ENCODE measurements around the gene TMEM266.

TMEM266 gene

GRCh38 chr15:76135516-76135915 is 75.7 kb downstream of the TMEM266 start:
- H3K9me3 ChIP-seq (ENCODE audit: control insufficient read depth, low read length), result peaks cover 6% of the 10 kb centered on the region
- peaks cover 55% of the 10 kb centered on the region for H3K27me3 ChIP-seq (replicated peaks; ENCODE audit: control insufficient read depth, insufficient read depth, low read length)
- H3K4me3 ChIP-seq (ENCODE audit: low read length), result no peak overlapping the region
- DNase-seq (ENCODE audit: low read depth), result no peak
- no peak overlapping the region for H3K9ac ChIP-seq (ENCODE audit: low read length)
- no peaks in the 10 kb centered on the region for H3K36me3 ChIP-seq (ENCODE audit: control insufficient read depth, insufficient read depth, low read length, severe bottlenecking)
- peaks cover 8% of the 10 kb centered on the region for H3K4me1 ChIP-seq (ENCODE audit: control insufficient read depth, insufficient read depth, low read length)

GRCh38 chr15:76138436-76138835 is 78.7 kb downstream of the TMEM266 start:
- H3K27me3 ChIP-seq (replicated peaks; ENCODE audit: control insufficient read depth, insufficient read depth, low read length), result peaks cover 64% of the 10 kb centered on the region
- H3K9me3 ChIP-seq (ENCODE audit: control insufficient read depth, low read length), result peaks cover 6% of the 10 kb centered on the region
- H3K4me1 ChIP-seq (ENCODE audit: control insufficient read depth, insufficient read depth, low read length), result peaks cover 8% of the 10 kb centered on the region
- no peak for DNase-seq (ENCODE audit: low read depth)
- no peaks in the 10 kb centered on the region for H3K36me3 ChIP-seq (ENCODE audit: control insufficient read depth, insufficient read depth, low read length, severe bottlenecking)
- no peak overlapping the region for H3K4me3 ChIP-seq (ENCODE audit: low read length)
- no peak overlapping the region for H3K9ac ChIP-seq (ENCODE audit: low read length)

- H3K9ac ChIP-seq (ENCODE audit: low read length), result peak overlapping the region; percentile 13
- no peak overlapping the region for H3K4me3 ChIP-seq (ENCODE audit: low read length)
- peaks cover 5% of the 10 kb centered on the region for H3K9me3 ChIP-seq (ENCODE audit: control insufficient read depth, low read length)
- no peaks in the 10 kb centered on the region for H3K36me3 ChIP-seq (ENCODE audit: control insufficient read depth, insufficient read depth, low read length, severe bottlenecking)
- peaks cover 8% of the 10 kb centered on the region for H3K4me1 ChIP-seq (ENCODE audit: control insufficient read depth, insufficient read depth, low read length)
- H3K27me3 ChIP-seq (replicated peaks; ENCODE audit: control insufficient read depth, insufficient read depth, low read length), result peaks cover 60% of the 10 kb centered on the region
- DNase-seq (ENCODE audit: low read depth), result peak; percentile 82
These were observed 79.7 kb downstream of the TMEM266 start for GRCh38 chr15:76139368-76140073.

- no peaks in the 10 kb centered on the region for H3K36me3 ChIP-seq (ENCODE audit: control insufficient read depth, insufficient read depth, low read length, severe bottlenecking)
- H3K27me3 ChIP-seq (replicated peaks; ENCODE audit: control insufficient read depth, insufficient read depth, low read length), result peaks cover 61% of the 10 kb centered on the region
- no peak for DNase-seq (ENCODE audit: low read depth)
- peaks cover 8% of the 10 kb centered on the region for H3K4me1 ChIP-seq (ENCODE audit: control insufficient read depth, insufficient read depth, low read length)
- H3K9ac ChIP-seq (ENCODE audit: low read length), result peak overlapping the region; percentile 13
- no peaks in the 10 kb centered on the region for H3K9me3 ChIP-seq (ENCODE audit: control insufficient read depth, low read length)
- H3K4me3 ChIP-seq (ENCODE audit: low read length), result peak overlapping the region; percentile 17
These were observed 80.3 kb downstream of the TMEM266 start for GRCh38 chr15:76140074-76140464.

- no peak overlapping the region for H3K4me3 ChIP-seq (ENCODE audit: low read length)
- H3K9ac ChIP-seq (ENCODE audit: low read length), result no peak overlapping the region
- H3K9me3 ChIP-seq (ENCODE audit: control insufficient read depth, low read length), result no peaks in the 10 kb centered on the region
- no peak for DNase-seq (ENCODE audit: low read depth)
- H3K27me3 ChIP-seq (replicated peaks; ENCODE audit: control insufficient read depth, insufficient read depth, low read length), result peaks cover 55% of the 10 kb centered on the region
- no peaks in the 10 kb centered on the region for H3K36me3 ChIP-seq (ENCODE audit: control insufficient read depth, insufficient read depth, low read length, severe bottlenecking)
- peaks cover 25% of the 10 kb centered on the region for H3K4me1 ChIP-seq (ENCODE audit: control insufficient read depth, insufficient read depth, low read length)
These were observed 87.0 kb downstream of the TMEM266 start for GRCh38 chr15:76146812-76147211.

DNA sequence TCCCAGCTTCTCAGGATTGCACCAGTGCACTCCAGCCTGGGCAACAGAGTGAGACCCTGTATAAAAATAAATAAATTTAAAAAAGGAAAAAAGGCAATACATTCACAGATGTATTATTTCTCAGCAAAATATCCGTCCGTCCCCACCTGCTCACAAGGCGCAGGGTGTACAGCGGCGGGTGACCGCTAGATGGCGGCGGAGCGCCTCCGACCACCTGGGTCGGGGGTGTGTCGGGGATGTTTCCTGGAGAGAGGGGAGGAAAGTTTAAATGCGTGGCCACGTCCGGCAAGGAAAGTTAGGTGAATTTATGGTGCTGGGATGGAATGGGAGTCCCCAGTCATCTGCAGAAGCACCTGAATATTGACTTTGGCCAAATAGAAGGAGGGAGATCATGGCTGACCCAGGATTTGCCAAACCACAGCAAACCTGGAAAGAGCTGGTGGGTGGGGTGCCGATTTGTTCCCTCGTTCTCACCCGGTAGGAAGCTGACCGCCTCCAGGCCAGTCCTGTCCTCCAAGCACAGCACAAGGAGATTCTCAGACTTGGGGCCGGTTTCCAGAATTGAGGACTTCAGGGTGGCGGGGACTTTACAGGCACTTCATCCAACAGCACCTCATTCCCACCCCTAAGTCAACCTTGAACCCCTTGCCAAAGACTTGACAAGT is 88.3 kb downstream of the TMEM266 start:
- no peak overlapping the region for H3K9ac ChIP-seq (ENCODE audit: low read length)
- peak; percentile 64 for DNase-seq (ENCODE audit: low read depth)
- peaks cover 25% of the 10 kb centered on the region for H3K4me1 ChIP-seq (ENCODE audit: control insufficient read depth, insufficient read depth, low read length)
- no peaks in the 10 kb centered on the region for H3K9me3 ChIP-seq (ENCODE audit: control insufficient read depth, low read length)
- H3K4me3 ChIP-seq (ENCODE audit: low read length), result no peak overlapping the region
- peaks cover 46% of the 10 kb centered on the region for H3K27me3 ChIP-seq (replicated peaks; ENCODE audit: control insufficient read depth, insufficient read depth, low read length)
- H3K36me3 ChIP-seq (ENCODE audit: control insufficient read depth, insufficient read depth, low read length, severe bottlenecking), result no peaks in the 10 kb centered on the region

DNA sequence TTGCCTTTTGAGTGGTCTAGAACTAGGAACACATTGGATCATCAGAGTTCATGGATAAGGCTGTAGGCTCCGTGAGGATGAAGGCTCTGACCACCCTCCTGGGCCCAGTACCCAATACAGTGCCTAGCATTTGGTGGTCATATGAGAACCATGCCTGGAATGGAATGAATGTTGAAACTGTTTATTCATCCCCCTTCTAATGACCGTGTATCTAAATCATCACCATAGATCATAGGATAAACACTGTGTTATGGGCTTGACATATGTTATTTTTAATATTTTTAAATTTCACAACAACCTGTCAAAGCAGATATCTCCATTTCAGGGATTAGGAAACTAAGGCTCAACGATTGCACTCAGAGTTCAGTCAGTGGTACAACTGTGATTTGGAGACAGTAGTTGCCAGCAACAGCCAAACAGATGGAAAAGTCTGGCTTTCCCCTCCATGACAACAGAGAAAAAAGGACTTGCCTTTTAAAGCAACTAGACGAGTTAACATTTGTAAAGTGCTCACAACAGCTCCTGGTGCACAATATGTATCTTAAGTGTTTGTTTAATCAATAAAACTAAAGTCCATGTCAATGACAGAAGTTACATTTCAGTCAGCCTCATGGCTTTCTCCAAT is 89.6 kb downstream of the TMEM266 start:
- Histone ChIP-seq H3K27me3 (replicated peaks; ENCODE audit: control insufficient read depth, insufficient read depth, low read length) (peaks cover 37% of the 10 kb centered on the region), H3K36me3 (ENCODE audit: control insufficient read depth, insufficient read depth, low read length, severe bottlenecking) (no peaks in the 10 kb centered on the region), H3K4me1 (ENCODE audit: control insufficient read depth, insufficient read depth, low read length) (peaks cover 25% of the 10 kb centered on the region), H3K9me3 (ENCODE audit: control insufficient read depth, low read length) (no peaks in the 10 kb centered on the region), H3K9ac (ENCODE audit: low read length) (no peak overlapping the region), H3K4me3 (ENCODE audit: low read length) (no peak overlapping the region)
- DNase-seq (ENCODE audit: low read depth), result peak; percentile 28

GRCh38 chr15:76150513-76150912 is 90.7 kb downstream of the TMEM266 start:
- Histone ChIP-seq H3K4me1 (ENCODE audit: control insufficient read depth, insufficient read depth, low read length) (peaks cover 30% of the 10 kb centered on the region), H3K36me3 (ENCODE audit: control insufficient read depth, insufficient read depth, low read length, severe bottlenecking) (no peaks in the 10 kb centered on the region), H3K4me3 (ENCODE audit: low read length) (no peak overlapping the region), H3K27me3 (replicated peaks; ENCODE audit: control insufficient read depth, insufficient read depth, low read length) (peaks cover 25% of the 10 kb centered on the region), H3K9ac (ENCODE audit: low read length) (peak overlapping the region; percentile 33), H3K9me3 (ENCODE audit: control insufficient read depth, low read length) (no peaks in the 10 kb centered on the region)
- DNase-seq (ENCODE audit: low read depth), result no peak

DNA sequence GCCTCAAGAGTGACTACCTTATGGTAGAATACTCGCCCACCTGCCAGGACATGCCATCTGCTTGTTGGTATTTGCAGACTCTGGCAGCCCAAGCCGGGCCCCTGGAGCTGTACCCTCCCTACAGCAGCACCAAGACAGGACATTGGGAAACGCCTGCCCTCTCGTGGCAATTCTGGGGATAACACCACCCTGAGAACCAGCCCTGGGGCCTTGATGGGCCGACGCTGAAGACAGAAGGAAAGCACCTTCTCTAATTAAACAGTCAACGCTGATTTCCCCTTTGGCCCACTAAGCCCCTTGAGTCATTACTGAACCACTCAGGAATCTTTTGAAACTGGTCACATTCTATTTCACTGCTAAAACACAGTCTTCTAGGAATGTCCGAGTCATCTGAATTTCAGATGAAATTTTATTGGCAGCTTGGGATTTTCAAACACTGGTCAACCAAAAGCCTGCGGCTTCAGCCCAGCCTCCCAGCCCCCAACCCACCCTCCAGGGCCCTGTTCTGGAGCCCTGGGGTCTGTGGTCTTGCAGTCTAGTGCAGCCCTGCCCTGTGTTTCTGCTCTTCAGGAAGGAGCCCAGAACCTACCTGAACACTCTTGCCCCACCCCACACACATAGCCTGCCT is 91.3 kb downstream of the TMEM266 start:
- peak; percentile 83 for DNase-seq (ENCODE audit: low read depth)
- peak overlapping the region; percentile 33 for H3K9ac ChIP-seq (ENCODE audit: low read length)
- H3K27me3 ChIP-seq (replicated peaks; ENCODE audit: control insufficient read depth, insufficient read depth, low read length), result peaks cover 20% of the 10 kb centered on the region
- no peak overlapping the region for H3K4me3 ChIP-seq (ENCODE audit: low read length)
- H3K9me3 ChIP-seq (ENCODE audit: control insufficient read depth, low read length), result no peaks in the 10 kb centered on the region
- H3K36me3 ChIP-seq (ENCODE audit: control insufficient read depth, insufficient read depth, low read length, severe bottlenecking), result no peaks in the 10 kb centered on the region
- H3K4me1 ChIP-seq (ENCODE audit: control insufficient read depth, insufficient read depth, low read length), result peaks cover 34% of the 10 kb centered on the region

- H3K4me1 ChIP-seq (ENCODE audit: control insufficient read depth, insufficient read depth, low read length), result peaks cover 34% of the 10 kb centered on the region
- H3K27me3 ChIP-seq (replicated peaks; ENCODE audit: control insufficient read depth, insufficient read depth, low read length), result peaks cover 15% of the 10 kb centered on the region
- no peak for DNase-seq (ENCODE audit: low read depth)
These were observed 91.8 kb downstream of the TMEM266 start for GRCh38 chr15:76151599-76151974.

DNA sequence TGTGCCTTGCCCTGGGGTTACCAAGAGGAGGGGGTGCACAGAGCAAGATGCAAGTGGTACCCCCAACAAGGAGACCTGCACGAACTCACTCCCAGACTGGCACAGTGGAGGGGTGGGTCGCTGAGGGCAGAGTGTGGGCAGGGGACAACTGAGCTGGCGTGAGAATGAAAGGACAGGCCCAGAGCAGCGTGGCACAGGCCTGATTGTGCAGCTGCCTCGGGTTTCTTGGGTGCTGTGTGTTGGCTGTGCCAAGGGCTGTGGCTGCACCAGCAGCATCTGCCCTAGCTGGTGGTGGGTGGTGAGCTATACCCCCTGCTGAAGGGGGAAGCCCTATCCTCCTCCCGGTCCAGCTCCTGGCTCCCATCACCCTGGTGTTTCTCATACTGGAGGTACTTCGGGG is 92.4 kb downstream of the TMEM266 start:
- peaks cover 9% of the 10 kb centered on the region for H3K27me3 ChIP-seq (replicated peaks; ENCODE audit: control insufficient read depth, insufficient read depth, low read length)
- no peak for DNase-seq (ENCODE audit: low read depth)
- H3K4me1 ChIP-seq (ENCODE audit: control insufficient read depth, insufficient read depth, low read length), result peaks cover 34% of the 10 kb centered on the region
- H3K9ac ChIP-seq (ENCODE audit: low read length), result no peak overlapping the region
- no peaks in the 10 kb centered on the region for H3K9me3 ChIP-seq (ENCODE audit: control insufficient read depth, low read length)
- no peak overlapping the region for H3K4me3 ChIP-seq (ENCODE audit: low read length)
- no peaks in the 10 kb centered on the region for H3K36me3 ChIP-seq (ENCODE audit: control insufficient read depth, insufficient read depth, low read length, severe bottlenecking)

More at GRCh38 chr15:76151599-76151974, 91.8 kb downstream of the TMEM266 start:
- Histone ChIP-seq H3K36me3 (ENCODE audit: control insufficient read depth, insufficient read depth, low read length, severe bottlenecking) (no peaks in the 10 kb centered on the region), H3K4me3 (ENCODE audit: low read length) (no peak overlapping the region), H3K9ac (ENCODE audit: low read length) (peak overlapping the region; percentile 11), H3K9me3 (ENCODE audit: control insufficient read depth, low read length) (no peaks in the 10 kb centered on the region)
